Ascending aorta (tissue), 2 donors: ENCODE data around the gene RNF121. TPM values are rescaled to one million over a fixed set of nuclear protein-coding genes. Genes with fewer than 3 reads are reported as not detected.

Experiments
- DNase-seq, 2 donors: peaks; one replicate each; pipeline ENCODE4 v3.0.0-alpha.2; 2019; ENCODE audit warnings: low spot score in 2 of 2
- H3K27ac ChIP-seq, 2 donors: fragments of 200-600 bp; sonication (generic); one replicate each; pipeline ENCODE4 v1.5.1; 2016 to 2017; ENCODE audit warnings: mild to moderate bottlenecking in 1 of 2
- H3K27me3 ChIP-seq: fragments of 200-600 bp; sonication (generic); one replicate; pipeline ENCODE4 v1.5.1; 2017
- H3K36me3 ChIP-seq, 2 donors: fragments of 200-600 bp; sonication (generic); one replicate each; pipeline ENCODE4 v1.5.1; 2016
- H3K4me1 ChIP-seq, 2 donors: fragments of 200-600 bp; sonication (generic); one replicate each; pipeline ENCODE4 v1.5.1; 2016 to 2017; ENCODE audit warnings: mild to moderate bottlenecking in 1 of 2
- H3K4me3 ChIP-seq, 2 donors: fragments of 200-600 bp; sonication (generic); one replicate each; pipeline ENCODE4 v1.5.1; 2016 to 2017; ENCODE audit warnings: mild to moderate bottlenecking in 1 of 2
- H3K9me3 ChIP-seq, 2 donors: fragments of 200-600 bp; sonication (generic); one replicate each; pipeline ENCODE4 v1.5.1; 2016
- intact Hi-C: fragments of 100-400 bp; cut with DNase I; formaldehyde crosslinking; loops from one replicate; pipeline ENCODE4 v1.15.1; 2023
- total RNA-seq: library from RNA; depleted of rRNA; stranded (reverse); fragments of >200 nt; gene quantifications from one replicate; pipeline ENCODE4 v1.1.0, GENCODE V29; 2016
- TF ChIP-seq, protein P1 (sequence below), 3 experiments: fragments of 200-600 bp in 2 of 3; fragments of 450-650 bp in 1 of 3; sonication (generic) in 2 of 3; IDR thresholded peaks; one replicate each; pipeline ENCODE4 v1.5.1; 2016 to 2019; ENCODE audit warnings: antibody characterized with exemption in 3 of 3, mild to moderate bottlenecking in 1 of 3, moderate library complexity in 1 of 3

The RNF121 gene
- total RNA-seq, 1 donor from 2014 or later: 5.0 TPM

DNA sequence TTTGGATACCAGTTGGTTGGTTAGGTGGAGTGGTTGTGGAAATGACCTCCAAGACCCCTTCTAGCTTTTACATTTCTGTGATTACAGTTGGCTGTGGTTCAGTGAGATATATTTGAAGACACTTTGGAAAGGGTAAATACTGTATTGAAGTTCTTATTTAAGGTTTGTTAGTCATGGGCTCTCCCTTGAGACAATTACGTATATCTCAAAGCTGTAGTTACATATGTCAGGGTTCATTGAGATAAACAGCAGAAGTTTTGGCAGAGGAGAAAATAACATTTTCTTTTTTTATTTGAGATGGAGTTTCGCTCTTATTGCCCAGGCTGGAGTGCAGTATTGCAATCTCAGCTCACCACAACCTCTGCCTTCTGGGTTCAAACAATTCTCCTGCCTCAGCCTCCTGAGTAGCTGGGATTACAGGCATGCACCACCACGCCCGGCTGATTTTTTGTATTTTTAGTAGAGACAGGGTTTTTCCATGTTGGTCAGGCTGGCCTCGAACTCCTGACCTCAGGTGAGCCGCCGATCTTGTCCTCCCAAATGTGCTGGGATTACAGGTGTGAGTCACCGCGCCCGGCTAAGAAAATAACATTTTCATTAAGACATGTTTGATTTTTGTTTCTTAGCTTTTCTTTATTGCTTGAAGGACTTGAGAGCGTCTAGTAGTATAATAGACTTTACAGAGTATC, 1.9 kb downstream of the RNF121 start:
- peaks cover 0 to 15% of the 10 kb centered on the region in 2 donors for H3K4me1 ChIP-seq
- TF ChIP-seq, protein P1, sequence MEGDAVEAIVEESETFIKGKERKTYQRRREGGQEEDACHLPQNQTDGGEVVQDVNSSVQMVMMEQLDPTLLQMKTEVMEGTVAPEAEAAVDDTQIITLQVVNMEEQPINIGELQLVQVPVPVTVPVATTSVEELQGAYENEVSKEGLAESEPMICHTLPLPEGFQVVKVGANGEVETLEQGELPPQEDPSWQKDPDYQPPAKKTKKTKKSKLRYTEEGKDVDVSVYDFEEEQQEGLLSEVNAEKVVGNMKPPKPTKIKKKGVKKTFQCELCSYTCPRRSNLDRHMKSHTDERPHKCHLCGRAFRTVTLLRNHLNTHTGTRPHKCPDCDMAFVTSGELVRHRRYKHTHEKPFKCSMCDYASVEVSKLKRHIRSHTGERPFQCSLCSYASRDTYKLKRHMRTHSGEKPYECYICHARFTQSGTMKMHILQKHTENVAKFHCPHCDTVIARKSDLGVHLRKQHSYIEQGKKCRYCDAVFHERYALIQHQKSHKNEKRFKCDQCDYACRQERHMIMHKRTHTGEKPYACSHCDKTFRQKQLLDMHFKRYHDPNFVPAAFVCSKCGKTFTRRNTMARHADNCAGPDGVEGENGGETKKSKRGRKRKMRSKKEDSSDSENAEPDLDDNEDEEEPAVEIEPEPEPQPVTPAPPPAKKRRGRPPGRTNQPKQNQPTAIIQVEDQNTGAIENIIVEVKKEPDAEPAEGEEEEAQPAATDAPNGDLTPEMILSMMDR (IDR thresholded peaks at IDR 0.05): no peak
- H3K9me3 ChIP-seq: no peaks in the 10 kb centered on the region
- H3K36me3 ChIP-seq: no peaks in the 10 kb centered on the region
- peak overlapping the region in 1 of 2 donors; percentile 96 for H3K4me3 ChIP-seq
- H3K27me3 ChIP-seq: no peaks in the 10 kb centered on the region
- intact Hi-C loops: loop anchor here (10.0 kb wide), 1 partner anchor 476 kb away; the partner anchor contains the start of gene NADSYN1
- DNase-seq: no peak
- H3K27ac ChIP-seq: peak overlapping the region in 1 of 2 donors; percentile 74

DNA sequence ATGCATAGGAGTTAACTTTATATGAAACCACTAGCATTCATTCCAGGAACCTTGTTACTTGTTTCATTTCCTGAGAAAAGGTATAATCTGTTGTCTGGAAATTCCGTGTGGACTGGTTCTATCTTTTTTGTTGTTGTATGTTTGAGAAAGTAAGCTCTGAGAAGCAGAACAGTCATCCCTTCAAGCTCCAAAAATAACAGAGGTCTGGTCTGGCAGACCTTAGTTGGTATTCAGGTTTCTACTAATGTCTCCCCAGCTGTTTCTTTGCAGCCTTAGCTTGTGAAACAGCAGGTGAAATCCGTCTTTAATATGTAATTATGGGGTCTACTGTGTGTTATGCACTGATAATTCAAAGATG, 2.4 kb downstream of the RNF121 start:
- intact Hi-C loops: loop anchor here (10.0 kb wide), 1 partner anchor 476 kb away; the partner anchor contains the start of gene NADSYN1
- Histone ChIP-seq H3K27ac (peak overlapping the region in 1 of 2 donors; percentile 74), H3K9me3 (no peaks in the 10 kb centered on the region), H3K36me3 (no peaks in the 10 kb centered on the region), H3K4me1 (peaks cover 0 to 15% of the 10 kb centered on the region in 2 donors), H3K4me3 (peak overlapping the region in 1 of 2 donors; percentile 96), H3K27me3 (no peaks in the 10 kb centered on the region)
- TF ChIP-seq, protein P1 (IDR thresholded peaks at IDR 0.05): no peak
- DNase-seq: no peak

DNA sequence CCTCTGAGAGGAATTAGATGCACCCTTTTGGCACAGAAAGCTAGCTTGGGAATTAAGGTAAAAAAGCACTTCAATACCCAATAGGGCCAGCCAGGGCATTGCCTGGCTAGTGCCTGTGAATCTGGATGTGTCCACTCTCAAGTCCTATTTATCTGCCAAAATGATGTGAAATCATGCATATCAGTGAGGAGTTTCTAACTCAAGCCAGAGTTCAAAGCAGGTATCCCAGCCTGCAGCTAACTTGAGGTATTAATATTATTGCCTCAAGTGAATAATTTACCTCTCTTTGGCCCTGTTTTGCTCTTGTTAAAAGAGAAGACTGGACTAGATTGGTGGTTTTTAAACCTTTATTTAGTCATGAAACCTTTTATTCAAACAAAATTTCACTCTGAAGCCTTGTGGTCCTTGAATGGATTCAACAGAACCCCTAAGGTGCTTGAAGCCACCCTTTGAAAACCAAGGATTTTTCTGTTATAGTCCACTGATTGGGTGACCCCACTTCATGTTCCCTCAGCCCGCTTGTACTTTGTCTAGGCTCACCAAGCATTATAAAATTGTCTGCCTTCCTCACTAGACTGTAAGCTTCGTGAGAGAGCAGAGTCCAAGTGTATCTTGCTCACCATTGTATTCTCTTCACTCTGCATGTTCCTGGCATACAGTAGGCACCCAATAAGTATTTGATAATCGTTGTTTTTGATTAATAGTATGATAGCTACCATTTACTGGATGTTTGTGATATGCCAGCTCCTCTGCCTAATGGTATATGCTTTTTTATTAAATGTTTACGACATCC, 4.5 kb downstream of the RNF121 start:
- Histone ChIP-seq H3K4me1 (peaks cover 0 to 19% of the 10 kb centered on the region in 2 donors), H3K9me3 (no peaks in the 10 kb centered on the region), H3K27ac (no peak overlapping the region), H3K4me3 (no peak overlapping the region), H3K27me3 (no peaks in the 10 kb centered on the region), H3K36me3 (no peaks in the 10 kb centered on the region)
- intact Hi-C loops: loop anchor here (10.0 kb wide), 1 partner anchor 479 kb away; the partner anchor contains the start of gene NADSYN1
- no peak for DNase-seq
- TF ChIP-seq, protein P1 (IDR thresholded peaks at IDR 0.05): no peak

DNA sequence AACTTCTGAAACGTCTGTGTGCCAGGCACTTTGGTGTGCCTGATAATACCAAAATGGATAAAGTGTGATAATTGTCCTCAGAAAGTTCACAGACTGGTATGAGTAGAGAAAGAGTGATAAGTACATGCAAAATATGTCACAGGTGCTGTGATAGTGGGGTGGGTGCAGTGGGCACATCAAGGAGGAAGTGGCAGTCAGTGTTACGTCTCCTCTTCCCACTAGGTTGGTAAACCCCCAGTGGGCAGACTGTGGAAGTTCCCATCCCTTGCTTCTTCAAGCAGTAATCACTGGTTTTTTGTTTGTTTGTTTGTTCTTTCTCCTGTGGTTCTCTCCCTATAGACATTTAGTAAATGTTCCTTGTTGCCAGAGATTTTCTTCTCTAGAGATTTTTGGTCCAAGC, 5.4 kb downstream of the RNF121 start:
- TF ChIP-seq, protein P1 (IDR thresholded peaks at IDR 0.05): no peak
- no peaks in the 10 kb centered on the region for H3K9me3 ChIP-seq
- H3K4me1 ChIP-seq: peaks cover 0 to 21% of the 10 kb centered on the region in 2 donors
- H3K27me3 ChIP-seq: no peaks in the 10 kb centered on the region
- no peak overlapping the region for H3K4me3 ChIP-seq
- H3K36me3 ChIP-seq: no peaks in the 10 kb centered on the region
- intact Hi-C loops: loop anchor here (10.0 kb wide), 1 partner anchor 479 kb away; the partner anchor contains the start of gene NADSYN1
- DNase-seq: no peak
- peak overlapping the region in 1 of 2 donors; percentile 43 for H3K27ac ChIP-seq

DNA sequence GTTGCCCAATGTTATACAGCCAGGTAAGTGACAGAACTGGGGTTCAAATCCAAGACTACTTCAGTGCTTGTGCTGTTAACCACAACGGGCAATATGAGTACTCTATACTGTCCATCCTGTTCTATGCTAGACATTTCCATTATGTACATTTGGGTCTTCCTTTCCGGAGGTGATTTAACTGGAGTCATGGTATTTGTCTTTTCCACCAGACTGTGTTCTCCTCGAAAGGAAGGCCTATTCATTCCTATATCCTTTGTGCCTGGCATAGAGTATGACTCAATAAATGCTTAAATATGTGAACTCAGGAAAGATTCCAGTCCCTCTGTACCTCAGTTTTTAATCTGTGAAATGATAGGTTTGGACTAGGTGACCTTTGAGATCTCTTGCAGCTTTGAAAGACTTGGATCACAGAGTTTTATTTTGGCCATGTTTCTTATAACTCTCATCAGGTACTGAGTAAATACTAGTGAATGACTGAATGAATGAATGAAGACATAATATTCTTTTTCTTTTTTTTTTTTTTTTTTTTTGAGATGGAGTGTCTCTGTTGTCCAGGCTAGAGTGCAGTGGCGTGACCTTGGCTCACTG, 6.6 kb downstream of the RNF121 start:
- TF ChIP-seq, protein P1 (IDR thresholded peaks at IDR 0.05): no peak
- H3K4me1 ChIP-seq: peaks cover 0 to 19% of the 10 kb centered on the region in 2 donors
- no peak overlapping the region for H3K4me3 ChIP-seq
- H3K9me3 ChIP-seq: no peaks in the 10 kb centered on the region
- no peak for DNase-seq
- H3K27me3 ChIP-seq: no peaks in the 10 kb centered on the region
- no peak overlapping the region for H3K27ac ChIP-seq
- H3K36me3 ChIP-seq: no peaks in the 10 kb centered on the region
- intact Hi-C loops: loop anchor here (10.0 kb wide), 1 partner anchor 481 kb away; the partner anchor contains the start of gene NADSYN1
